Measurements from ENCODE around the gene PRR5L.

GRCh38 chr11:36361472-36361871 lies 65.4 kb downstream of the PRR5L start:
- TF ChIP-seq EZH2 (optimal IDR thresholded peaks at IDR 0.05; ENCODE audit: low read depth, low read length) (no peak), CTCF (IDR thresholded peaks at IDR 0.05; ENCODE audit: low read length) (no peak), EZH2phosphoT487 (IDR thresholded peaks at IDR 0.05; ENCODE audit: low read length) (no peak)

All from MM.1S (cell line).